GM19238 (cell line): ENCODE results near the gene SEPTIN5.
"Not testable (repeated sequence)": the region's sequence is repeated elsewhere in the genome, so short reads cannot be mapped to it uniquely, and the experiment has no call there.

Source experiments
- DNase-seq: peaks from one replicate; pipeline ENCODE4 v3.0.0; 2011; ENCODE audit warnings: low spot score; ENCODE audit not compliant: insufficient read length

Gene SEPTIN5

DNA sequence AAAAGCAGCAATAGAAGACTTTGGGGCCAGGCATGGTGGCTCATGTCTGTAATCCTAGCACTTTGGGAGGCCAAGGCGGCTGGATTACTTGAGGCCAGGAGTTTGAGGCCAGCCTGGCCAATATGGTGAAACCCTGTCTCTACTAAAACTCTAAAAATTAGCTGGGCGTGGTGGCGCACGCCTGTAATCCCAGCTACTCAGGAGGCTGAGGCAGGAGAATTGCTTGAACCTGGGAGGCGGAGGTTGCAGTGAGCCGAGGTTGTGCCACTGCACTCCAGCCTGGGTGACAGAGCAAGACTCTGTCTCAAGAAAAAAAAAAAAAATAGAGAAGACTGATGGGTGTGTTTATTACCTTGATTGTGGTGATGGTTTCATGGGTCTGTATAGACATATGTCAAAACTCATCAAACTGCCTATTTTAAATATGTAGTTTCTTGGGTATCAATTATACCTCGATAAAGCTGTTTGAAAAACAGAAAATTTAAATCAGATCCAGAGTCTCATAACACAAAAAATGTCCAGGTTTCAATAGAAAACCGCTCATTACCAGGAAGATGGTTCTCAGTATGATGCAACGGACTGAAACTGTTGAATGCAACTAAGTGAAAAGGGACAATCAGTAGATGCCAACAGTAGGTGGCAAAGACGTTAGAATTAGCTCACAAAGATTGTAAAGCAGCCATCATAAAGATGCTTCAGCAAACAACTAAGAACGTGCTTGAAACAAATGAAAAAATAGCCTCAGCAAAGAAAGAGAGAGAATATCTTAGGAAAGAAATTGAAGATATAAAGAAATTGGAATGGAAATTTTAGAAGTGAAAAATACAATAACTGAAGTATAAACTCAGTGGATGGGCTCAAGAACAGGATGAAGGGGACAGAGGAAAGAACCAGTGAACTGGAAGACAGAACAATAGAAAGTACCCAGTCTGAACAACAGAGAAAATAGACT, 33.1 kb upstream of the SEPTIN5 start:
- DNase-seq, result no peak

DNA sequence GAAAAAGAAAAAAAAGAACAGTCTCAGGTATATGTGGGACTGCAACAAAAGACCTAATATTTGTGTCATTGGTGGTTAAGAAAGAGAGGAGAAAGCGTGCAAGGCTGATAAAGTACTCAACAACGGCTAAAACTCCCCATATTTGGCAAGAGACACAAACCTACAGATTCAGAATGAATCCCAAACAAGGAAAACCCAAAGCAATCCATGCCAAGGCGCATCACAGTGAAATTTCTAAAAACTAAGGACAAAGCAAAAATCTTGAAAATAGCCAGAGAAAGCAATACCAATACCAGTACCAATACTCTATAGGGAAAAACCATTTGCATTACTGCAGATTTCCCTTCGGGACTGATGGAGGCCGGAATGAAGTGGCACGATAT, 32.4 kb upstream of the SEPTIN5 start:
- no peak for DNase-seq

DNA sequence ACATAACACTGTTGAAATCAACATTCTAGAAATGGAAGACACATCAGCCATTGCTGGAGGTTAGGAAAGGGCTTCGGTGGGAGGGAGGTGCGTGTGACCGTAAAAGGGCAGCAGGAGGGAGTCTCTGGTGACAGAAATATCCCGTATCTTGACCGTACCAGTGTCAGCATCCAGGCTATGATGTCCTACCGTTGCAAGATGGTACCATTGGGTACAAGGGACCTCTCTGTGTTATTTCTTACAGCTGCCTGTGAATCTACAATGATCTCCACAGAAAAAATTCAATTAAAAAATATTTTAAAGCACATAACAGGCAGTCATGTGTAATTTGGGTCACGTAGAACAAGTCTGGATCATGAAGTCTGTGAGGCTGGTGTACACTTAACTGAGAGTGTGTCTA, 27.4 kb upstream of the SEPTIN5 start:
- DNase-seq, result no peak

DNA sequence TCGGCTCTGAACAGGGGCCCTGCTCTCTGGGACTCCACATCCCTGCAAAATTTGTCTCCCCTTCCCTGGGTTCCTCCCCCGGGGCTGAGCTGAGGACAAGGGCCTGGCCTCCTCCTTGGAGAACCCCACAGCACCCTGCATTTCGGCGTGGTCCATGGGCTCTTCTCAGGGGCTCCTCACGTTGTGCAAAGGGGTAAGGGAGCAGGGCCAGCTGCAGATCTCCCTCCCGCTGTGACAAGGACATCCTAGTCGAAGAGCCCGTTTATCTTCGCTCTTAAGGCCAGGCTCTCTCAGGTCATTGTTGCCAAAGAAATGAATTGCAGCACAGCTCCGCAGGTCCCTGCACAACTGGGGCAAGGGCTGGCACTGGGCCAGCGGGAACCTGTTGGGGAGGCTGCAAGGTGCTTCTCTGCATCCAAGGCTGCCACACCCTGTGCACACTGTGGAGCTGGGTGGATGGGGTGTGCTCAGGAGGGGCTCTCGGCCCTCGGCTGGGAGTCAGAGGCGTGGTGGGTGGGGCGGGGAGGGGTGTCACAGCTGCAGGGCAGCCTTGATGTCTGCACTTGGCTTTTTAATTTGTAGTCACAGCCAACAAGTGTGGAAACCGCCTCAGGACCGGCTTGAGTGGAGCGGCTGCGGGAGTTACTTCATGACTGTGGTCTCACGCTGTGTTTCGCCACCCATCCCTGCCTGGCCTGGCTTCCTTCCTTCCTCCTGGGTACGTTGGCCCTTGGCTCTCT, 26.6 kb upstream of the SEPTIN5 start:
- DNase-seq, result no peak

DNA sequence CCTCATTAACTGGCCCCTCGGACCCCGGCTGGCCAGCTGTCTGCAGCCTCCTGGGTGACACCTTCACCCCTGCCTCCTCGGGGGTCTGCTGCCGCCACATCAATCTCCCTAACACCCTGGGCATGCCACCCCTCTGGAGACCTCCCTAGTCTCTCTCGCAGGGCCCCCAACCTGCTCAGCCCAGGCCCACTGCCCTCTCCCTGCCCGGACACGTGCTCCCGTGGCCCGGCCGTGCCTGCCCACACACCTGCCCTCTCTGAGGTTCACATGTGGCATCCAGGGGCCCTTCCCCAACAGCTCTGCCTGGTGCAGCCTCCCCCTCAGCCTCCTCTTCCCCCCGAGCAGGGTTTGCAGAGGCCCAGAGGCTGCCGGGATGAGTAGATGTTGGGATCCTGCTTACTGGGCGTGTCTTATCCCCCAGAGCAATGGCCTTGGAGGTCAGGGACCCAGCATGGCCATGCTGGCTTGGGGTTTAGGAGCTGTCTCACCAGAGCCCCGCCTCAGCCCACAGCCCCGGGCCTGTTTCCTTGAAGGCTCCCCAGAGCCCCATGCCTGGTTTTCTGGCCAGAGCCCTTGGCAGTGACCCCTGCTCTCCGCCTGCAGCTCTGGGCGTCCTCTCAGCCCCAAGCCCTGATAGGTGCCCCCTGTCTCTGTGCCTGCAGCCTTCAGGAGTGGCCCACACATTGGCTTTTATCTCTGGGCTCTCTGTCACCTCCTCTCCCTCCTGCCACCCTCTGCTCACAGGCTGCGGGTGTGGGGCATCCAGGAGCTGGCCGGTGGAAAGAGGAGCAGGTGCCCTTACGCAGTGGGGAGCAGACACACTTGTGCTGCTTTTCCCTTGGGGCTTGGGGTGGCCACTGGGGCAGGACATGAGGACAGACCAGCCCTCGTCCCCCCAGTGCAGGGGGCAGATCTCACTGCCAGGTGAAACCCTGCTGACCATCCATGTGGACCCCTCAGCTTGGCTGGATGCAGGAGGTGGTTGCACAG, 25.7 kb upstream of the SEPTIN5 start:
- no peak for DNase-seq

DNA sequence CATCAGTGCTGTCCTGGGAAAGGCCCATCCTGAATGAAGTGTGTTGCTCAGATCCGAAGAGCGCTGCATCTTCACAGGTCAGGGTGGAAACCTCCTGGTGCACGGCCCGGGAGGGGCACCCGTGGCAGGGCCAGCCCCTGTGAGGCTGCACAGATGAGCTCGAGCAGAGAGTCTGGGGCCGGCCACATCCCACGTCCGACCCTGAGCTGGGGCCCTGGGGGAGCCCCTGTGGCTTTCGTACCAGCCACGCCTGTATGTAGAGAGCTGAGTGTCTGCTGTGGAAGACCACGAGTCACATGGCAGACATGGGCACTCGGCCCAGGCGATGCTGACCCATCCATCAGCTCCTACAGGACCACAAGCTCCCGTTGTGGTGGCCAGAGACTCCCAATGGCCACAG, 24.9 kb upstream of the SEPTIN5 start:
- no peak for DNase-seq

DNA sequence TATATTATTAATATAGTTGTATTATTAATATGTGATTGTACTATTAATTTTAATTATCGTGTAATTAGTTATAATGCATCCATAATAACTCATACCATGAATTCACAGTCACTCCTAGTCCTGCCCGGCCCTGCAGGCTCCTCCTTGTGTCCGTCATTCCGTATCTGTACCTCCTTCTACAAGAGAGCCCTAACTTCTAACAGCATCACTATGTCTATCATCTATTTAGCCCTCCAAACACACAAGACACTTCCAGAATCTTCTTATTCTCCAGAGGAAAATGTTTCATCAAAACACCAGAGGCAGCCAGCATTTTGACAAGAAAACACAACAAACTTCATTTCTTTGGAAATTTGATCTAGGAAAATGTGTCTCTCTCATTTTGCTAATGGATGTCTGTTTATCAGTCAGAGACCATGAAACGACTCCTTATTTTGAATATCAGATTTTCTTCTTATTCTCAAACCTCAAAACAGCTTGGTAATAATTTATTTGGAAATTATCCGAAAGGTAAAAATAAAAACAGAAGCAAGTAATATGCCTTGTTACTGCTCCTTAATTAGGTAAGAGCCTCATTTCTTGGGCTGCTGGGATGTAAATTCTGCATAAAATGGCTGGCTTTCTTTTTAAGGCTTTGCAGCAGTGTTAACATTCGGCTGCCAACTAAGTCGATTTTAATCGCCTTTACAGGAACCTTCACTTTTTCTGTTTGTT, 23.1 kb upstream of the SEPTIN5 start:
- DNase-seq, result no peak

DNA sequence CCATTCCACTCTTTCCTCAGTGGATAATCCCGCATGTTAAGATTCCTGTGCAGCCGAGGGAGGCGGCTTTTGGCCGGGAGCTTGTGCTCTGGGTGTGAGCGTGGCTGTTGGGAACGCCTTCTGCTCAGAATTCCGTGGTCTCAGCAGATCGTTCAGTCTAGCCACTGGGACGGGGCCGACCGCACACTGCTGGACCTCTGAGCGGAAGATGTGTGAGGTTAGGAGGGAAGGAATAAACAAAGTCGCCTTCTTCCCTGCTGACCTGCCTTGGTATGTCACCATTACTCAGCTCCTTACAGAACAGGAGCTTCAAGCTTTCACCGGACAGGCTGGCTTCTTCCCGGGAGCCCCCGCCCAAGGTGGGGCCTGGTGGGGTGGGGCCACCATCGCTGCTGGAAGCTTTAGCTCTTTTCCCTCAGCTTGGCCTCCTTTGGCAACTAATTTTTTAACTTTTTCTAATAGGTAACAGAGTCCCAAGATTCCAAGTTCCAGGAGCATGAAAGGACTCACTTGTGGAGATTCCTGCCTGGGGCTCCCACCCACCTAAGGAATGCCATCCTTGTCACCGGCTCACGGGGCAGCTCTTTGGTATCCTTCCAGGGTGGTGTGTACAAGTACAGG, 22.5 kb upstream of the SEPTIN5 start:
- no peak for DNase-seq

DNA sequence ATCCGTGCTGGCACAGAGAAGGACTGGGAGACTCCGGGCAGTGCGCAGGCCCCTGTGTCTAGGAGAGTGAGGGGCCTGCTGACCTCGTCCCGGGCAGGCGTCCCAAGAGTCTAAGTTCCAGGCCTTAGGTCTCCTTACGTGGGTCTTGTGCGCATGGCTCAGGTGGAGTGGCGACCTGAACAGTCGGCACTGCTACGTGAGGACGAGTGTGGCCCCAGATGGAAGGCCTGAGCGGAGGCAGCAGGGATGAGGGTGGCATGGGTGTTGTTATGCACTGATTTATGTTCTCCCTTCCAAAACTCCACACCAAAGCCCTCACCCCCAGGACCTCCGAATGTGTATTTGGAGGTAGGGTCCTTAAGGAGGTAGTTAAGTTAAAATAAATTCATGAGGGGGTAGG, 20.7 kb upstream of the SEPTIN5 start:
- DNase-seq, result no peak

DNA sequence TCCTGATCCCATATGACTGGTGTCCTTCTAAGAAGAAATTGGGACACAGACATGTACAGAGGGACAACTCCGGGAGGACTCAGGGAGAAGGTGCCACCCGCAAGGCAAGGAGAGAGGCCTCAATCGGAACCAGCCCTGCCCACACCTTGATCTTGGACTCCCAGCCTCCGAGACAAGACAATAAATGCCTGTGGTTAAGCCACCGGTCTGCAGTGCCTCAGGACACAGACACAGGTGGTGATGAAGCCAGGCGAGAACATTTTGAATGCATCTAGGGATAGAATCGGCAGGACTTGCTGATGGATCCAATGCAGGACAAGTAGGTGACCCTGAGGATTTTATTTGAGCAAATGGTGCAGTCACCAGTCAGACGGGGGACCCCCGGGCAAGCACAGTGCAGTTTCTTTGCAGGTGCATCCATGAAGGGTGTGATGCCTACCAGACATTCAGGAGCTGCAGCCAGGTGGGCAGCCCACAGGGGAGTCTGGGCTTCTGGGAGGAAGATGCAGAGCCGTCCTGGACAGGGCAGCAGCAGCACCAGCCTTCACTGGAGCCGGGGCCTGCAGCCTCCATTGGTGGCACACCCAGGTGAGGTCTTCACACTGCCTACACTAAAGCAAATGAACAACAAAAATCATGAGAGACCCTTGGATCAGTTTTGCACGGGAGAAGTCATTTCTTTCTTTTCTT, 20.2 kb upstream of the SEPTIN5 start:
- no peak for DNase-seq

GRCh38 chr22:19694696-19695095, 19.6 kb upstream of the SEPTIN5 start:
- DNase-seq, result no peak

- DNase-seq, result no peak
Observed at GRCh38 chr22:19696504-19697276, 17.6 kb upstream of the SEPTIN5 start.

GRCh38 chr22:19697871-19698270, 16.4 kb upstream of the SEPTIN5 start:
- not testable (repeated sequence) for DNase-seq

DNA sequence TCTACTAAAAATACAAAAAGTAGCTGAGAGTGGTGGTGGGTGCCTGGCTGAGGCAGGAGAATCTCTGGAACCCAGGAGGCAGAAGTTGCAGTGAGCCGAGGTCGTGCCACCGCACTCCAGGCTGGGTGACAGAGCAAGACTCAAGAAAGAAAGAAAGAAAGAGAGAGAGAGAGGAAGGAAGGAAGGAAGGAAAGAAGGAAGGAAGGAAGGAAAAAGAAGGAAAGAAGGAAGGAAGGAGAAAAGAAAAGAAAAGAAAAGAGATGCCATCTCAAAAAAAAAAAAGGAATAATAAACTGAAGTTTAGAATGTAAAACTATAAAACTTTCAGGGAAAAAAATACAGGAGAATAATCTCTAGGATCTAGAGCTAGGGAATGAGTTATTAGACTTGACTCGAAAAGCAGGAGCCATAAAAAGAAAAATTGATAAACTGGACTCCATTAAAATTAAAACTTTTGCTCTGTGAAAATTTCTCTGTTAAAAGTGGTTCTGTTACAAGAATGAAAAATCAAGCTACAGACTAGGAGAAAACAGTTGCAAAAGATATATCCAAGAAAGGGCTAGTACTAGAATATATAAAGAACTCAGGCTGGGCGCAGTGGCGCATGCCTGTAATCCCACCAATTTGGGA, 13.4 kb upstream of the SEPTIN5 start:
- no peak for DNase-seq

DNA sequence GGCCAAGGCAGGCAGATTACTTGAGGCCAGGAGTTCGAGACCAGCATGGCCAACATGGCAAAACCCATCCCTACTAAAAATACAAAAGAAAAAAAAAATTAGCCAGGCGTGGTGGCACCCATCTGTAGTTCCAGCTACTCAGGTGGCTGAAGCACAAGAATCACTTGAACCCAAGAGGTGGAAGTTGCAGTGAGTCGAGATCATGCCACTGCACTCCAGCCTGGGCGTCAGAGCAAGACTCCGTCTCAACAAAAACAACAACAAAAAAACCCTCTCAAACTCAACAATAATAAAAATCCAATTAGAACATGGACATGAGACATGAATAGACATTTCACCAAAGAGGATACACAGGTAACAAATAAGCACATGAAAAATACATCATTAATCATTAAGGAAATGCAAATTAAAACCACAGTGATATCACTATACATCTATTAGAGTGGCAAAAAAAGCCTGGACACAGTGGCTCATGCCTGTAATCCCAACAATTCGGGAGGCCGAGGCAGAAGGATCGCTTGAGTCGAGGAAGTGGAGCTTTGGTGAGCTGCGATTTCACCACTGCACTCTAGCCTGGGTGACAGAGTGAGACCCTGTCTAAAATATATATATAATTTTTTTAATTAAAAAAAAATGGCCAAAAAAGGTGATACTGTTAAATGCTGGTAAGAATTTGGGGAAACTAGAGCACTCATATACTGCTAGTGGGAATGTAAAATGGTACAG, 12.7 kb upstream of the SEPTIN5 start:
- no peak for DNase-seq

DNA sequence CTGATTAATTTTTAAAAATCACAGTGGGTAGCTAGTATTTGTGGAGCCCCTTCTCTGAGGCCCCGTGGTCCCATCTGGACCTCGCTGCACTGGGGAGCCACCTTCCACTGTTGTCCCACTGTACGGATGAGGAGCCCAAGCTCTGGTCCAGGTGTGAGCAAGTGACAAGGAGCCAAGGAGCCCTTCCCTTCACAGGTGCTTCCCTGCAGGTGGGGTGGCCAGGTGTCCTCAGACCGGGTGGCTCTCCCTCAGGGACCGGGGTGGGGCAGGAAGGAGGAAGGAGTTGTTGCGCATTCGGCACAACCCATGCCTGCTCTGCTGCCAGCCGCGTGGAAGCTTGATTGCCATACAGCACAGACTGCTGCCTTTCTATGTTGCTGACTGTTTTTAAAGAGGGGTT, 10.4 kb upstream of the SEPTIN5 start:
- no peak for DNase-seq

DNA sequence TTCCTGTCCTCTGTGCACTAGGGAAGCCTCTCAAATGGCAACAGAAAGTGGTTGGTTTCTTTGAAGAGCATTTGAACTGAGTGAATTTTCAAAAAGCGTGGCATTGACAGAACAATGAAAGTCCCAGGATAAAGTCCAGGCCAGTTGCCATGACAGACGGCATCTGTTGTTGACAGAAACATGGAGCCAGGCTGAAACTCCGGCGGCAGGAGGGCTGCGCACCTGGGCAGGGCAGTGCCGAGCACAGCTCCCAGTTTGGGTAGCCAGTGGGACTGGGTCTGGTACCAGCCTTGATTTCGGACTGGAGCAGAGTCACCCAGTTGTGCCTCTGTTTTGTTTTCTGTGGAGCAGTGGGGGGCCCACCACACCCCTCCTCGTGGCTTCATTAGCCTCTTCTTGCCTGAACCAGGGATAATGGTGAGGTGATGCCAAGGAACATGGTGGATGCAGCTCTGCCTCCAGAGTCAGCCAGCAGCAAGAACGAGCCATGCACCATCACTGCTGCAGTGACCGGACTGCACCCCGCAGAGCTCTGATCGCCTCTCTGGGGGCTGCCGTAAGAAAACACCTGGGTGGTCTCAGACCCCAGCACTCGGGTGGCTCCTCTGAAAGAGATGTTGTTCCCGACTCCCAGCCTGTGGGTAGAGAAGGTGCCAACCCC, 9.8 kb upstream of the SEPTIN5 start:
- DNase-seq, result no peak
